A549 (cell line): ENCODE data around the gene COQ8B. TPM values are rescaled to one million over a fixed set of nuclear protein-coding genes. Genes with fewer than 3 reads are reported as not detected.

Experiments used
- ATAC-seq, 2 experiments: fragments of 200-7000 bp in 1 of 2; fragments of >200 bp in 1 of 2; cut with Nextera tagmentation in 1 of 2; cut with Tn5 transposase in 1 of 2; 3 replicates each; pipeline versions ENCODE4 v1.8.0 to v1.9.1; 2018 to 2020; ENCODE audit warnings: mild to moderate bottlenecking in 1 of 2, moderate library complexity in 1 of 2
- CTCF ChIA-PET: fragments of 300-600 bp; sonication (Branson Sonifier 250); formaldehyde crosslinking; extraction: SDS; loops from one replicate; lab custom pipeline; 2021; ENCODE audit warnings: antibody characterized with exemption, inconsistent platforms; lab: Yijun Ruan, JAX
- POLR2A ChIA-PET: fragments of 350-600 bp; formaldehyde crosslinking; extraction: SDS; loops from one replicate; lab custom pipeline; 2021; ENCODE audit warnings: antibody characterized with exemption, inconsistent platforms; lab: Yijun Ruan, JAX
- DNase-seq, 2 experiments: peaks; one replicate each; pipeline versions ENCODE4 v3.0.0 to v3.0.0-alpha.2; 2011 to 2016; ENCODE audit warnings: low read depth in 1 of 2, low spot score in 1 of 2
- FAIRE-seq: peaks from 2 replicates; lab custom pipeline; 2011; peaks lifted over from hg19 to GRCh38; lab: Jason Lieb, UNC
- H3K27ac ChIP-seq, 2 experiments: fragments of >200 bp; sonication (Bioruptor Twin); formaldehyde crosslinking; 3 replicates each; pipeline ENCODE4 v1.5.1; 2016 to 2017
- H3K4me1 ChIP-seq: fragments of >200 bp; sonication (Bioruptor Twin); formaldehyde crosslinking; 3 replicates; pipeline ENCODE4 v1.6.1; 2016
- H3K4me2 ChIP-seq: fragments of >200 bp; sonication (Bioruptor Twin); formaldehyde crosslinking; 3 replicates; pipeline ENCODE4 v1.6.1; 2016
- H3K4me3 ChIP-seq: fragments of >200 bp; sonication (Bioruptor Twin); formaldehyde crosslinking; 3 replicates; pipeline ENCODE4 v1.5.1; 2016
- H3K9me3 ChIP-seq: fragments of >200 bp; sonication (Bioruptor Twin); formaldehyde crosslinking; 3 replicates; pipeline ENCODE4 v1.6.1; 2016
- BHLHE40 ChIP-seq: IDR thresholded peaks from 2 replicates; pipeline ENCODE4 v1.6.1; 2012; ENCODE audit warnings: low read depth, low read length, inconsistent platforms
- CHD2 ChIP-seq: fragments of 150-350 bp; IDR thresholded peaks from 2 replicates; pipeline ENCODE4 v1.6.1; 2014; ENCODE audit warnings: low read length; ENCODE audit not compliant: partially characterized antibody
- CTCF ChIP-seq: fragments of >200 bp; sonication (Bioruptor Twin); formaldehyde crosslinking; IDR thresholded peaks from 3 replicates; pipeline ENCODE4 v1.5.1; 2016
- EHF ChIP-seq: fragments of 250-450 bp; sonication (Bioruptor Pico); IDR thresholded peaks from 2 replicates; pipeline ENCODE4 v1.5.0; 2020; ENCODE audit warnings: mild to moderate bottlenecking
- ESRRA ChIP-seq: fragments of 150-350 bp; IDR thresholded peaks from 2 replicates; pipeline ENCODE4 v1.6.1; 2014; ENCODE audit warnings: mild to moderate bottlenecking, low read length, borderline replicate concordance
- FOSB ChIP-seq: fragments of 250-450 bp; sonication (Bioruptor Pico); IDR thresholded peaks from 2 replicates; pipeline ENCODE4 v1.5.0; 2020; ENCODE audit warnings: mild to moderate bottlenecking, moderate library complexity
- GATA3 ChIP-seq: IDR thresholded peaks from 2 replicates; pipeline ENCODE4 v1.6.1; 2012; ENCODE audit warnings: borderline replicate concordance
- HES2 ChIP-seq: fragments of >200 bp; sonication (Bioruptor Twin); formaldehyde crosslinking; IDR thresholded peaks from 2 replicates; pipeline ENCODE4 v1.6.1; 2016
- JUN ChIP-seq, 2 experiments: fragments of >200 bp; sonication (Bioruptor Twin); formaldehyde crosslinking; IDR thresholded peaks; 2 replicates in 1 of 2; 3 replicates in 1 of 2; pipeline ENCODE4 v1.6.1; 2016 to 2017
- KDM1A ChIP-seq: fragments of 200-600 bp; sonication (generic); IDR thresholded peaks from 2 replicates; pipeline ENCODE4 v1.6.1; 2016; ENCODE audit warnings: low read depth, mild to moderate bottlenecking
- MAFK ChIP-seq: fragments of 450-650 bp; IDR thresholded peaks from 2 replicates; pipeline ENCODE4 v1.6.1; 2014; ENCODE audit not compliant: partially characterized antibody
- MYC ChIP-seq: IDR thresholded peaks from 2 replicates; pipeline ENCODE4 v1.6.1; 2012; ENCODE audit warnings: mild to moderate bottlenecking, inconsistent platforms, low read length, improper control_type of control experiment, borderline replicate concordance
- POLR2A ChIP-seq: IDR thresholded peaks from 2 replicates; pipeline ENCODE4 v1.6.1; 2012; ENCODE audit warnings: mild to moderate bottlenecking, low read length
- RFX5 ChIP-seq: fragments of 450-650 bp; IDR thresholded peaks from 2 replicates; pipeline ENCODE4 v1.7.1; 2014; ENCODE audit warnings: antibody characterized with exemption, mild to moderate bottlenecking, moderate library complexity
- RNF2 ChIP-seq: fragments of 200-600 bp; sonication (generic); IDR thresholded peaks from 2 replicates; pipeline ENCODE4 v1.6.1; 2016; ENCODE audit warnings: low read depth, mild to moderate bottlenecking, antibody characterized with exemption, moderate library complexity, borderline replicate concordance
- SMC3 ChIP-seq: fragments of >200 bp; sonication (Bioruptor Twin); formaldehyde crosslinking; IDR thresholded peaks from 3 replicates; pipeline ENCODE4 v1.6.1; 2018; ENCODE audit warnings: inconsistent platforms
- TP53 ChIP-seq: fragments of 250-450 bp; sonication (Bioruptor Pico); IDR thresholded peaks from 2 replicates; pipeline ENCODE4 v1.5.0; 2021; ENCODE audit warnings: mild to moderate bottlenecking, moderate library complexity
- ZFP36 ChIP-seq: fragments of 450-650 bp; IDR thresholded peaks from 2 replicates; pipeline ENCODE4 v1.6.1; 2014; ENCODE audit warnings: borderline replicate concordance; ENCODE audit not compliant: partially characterized antibody
- ZSCAN20 ChIP-seq: fragments of 250-450 bp; sonication (Bioruptor Pico); IDR thresholded peaks from 2 replicates; pipeline ENCODE4 v1.8.0; 2022; ENCODE audit warnings: mild to moderate bottlenecking, moderate library complexity
- WGBS: methylation state at CpG from one replicate; pipeline ENCODE4 v1.1.6; 2017; ENCODE audit errors: missing lambda C conversion rate; 5-methylcytosine and 5-hydroxymethylcytosine counted together
- polyA plus RNA-seq, 4 experiments: library from polyadenylated mRNA; depleted of rRNA in 3 of 4; stranded (reverse); fragments of >200 nt; fragmentation: RNase III in 1 of 4; extraction: RNeasy Plus Mini Kit Qiagen cat#74134 plus additional on column Dnase treatment in 1 of 4; gene quantifications; 2 replicates in 3 of 4; 3 replicates in 1 of 4; pipeline ENCODE4 v1.2.3, GENCODE V29; 2011 to 2017
- TF ChIP-seq, protein P1 (sequence below): fragments of >200 bp; sonication (Bioruptor Twin); formaldehyde crosslinking; IDR thresholded peaks from 3 replicates; pipeline ENCODE4 v1.6.1; 2016
- TF ChIP-seq, protein P2 (sequence below): IDR thresholded peaks from 2 replicates; pipeline ENCODE4 v1.6.1; 2012

The COQ8B gene
- polyA plus RNA-seq, 2 of the 4 experiments (the other 2 are of a cell fraction) = 47.2 to 63.6 TPM

- TF ChIP-seq, protein P1, sequence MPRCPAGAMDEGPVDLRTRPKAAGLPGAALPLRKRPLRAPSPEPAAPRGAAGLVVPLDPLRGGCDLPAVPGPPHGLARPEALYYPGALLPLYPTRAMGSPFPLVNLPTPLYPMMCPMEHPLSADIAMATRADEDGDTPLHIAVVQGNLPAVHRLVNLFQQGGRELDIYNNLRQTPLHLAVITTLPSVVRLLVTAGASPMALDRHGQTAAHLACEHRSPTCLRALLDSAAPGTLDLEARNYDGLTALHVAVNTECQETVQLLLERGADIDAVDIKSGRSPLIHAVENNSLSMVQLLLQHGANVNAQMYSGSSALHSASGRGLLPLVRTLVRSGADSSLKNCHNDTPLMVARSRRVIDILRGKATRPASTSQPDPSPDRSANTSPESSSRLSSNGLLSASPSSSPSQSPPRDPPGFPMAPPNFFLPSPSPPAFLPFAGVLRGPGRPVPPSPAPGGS = 0 out of 3 replicates have a peak, but pooled peaks have one; percentile 2
- TF ChIP-seq CHD2 (no peak), SMC3 (no peak), JUN (IDR thresholded peaks at IDR 0.05) (no peak), ZFP36 (no peak), RFX5 (no peak), ESRRA (no peak), BHLHE40 (no peak), POLR2A (no peak), HES2 (no peak), FOSB (no peak; the same call in 1 of the 2 replicates), CTCF (no peak), MAFK (peak; percentile 2), TP53 (no peak), MYC (0 out of 2 replicates have a peak, but pooled peaks have one; percentile 64), RNF2 (no peak), EHF (CRISPR knock-in tag) (no peak)
- TF ChIP-seq, protein P2, sequence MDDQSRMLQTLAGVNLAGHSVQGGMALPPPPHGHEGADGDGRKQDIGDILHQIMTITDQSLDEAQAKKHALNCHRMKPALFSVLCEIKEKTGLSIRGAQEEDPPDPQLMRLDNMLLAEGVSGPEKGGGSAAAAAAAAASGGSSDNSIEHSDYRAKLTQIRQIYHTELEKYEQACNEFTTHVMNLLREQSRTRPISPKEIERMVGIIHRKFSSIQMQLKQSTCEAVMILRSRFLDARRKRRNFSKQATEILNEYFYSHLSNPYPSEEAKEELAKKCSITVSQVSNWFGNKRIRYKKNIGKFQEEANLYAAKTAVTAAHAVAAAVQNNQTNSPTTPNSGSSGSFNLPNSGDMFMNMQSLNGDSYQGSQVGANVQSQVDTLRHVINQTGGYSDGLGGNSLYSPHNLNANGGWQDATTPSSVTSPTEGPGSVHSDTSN = no peak
Observed at GRCh38 chr19:40646743-40647254, 69.9 kb downstream of the COQ8B start (continued).

DNA sequence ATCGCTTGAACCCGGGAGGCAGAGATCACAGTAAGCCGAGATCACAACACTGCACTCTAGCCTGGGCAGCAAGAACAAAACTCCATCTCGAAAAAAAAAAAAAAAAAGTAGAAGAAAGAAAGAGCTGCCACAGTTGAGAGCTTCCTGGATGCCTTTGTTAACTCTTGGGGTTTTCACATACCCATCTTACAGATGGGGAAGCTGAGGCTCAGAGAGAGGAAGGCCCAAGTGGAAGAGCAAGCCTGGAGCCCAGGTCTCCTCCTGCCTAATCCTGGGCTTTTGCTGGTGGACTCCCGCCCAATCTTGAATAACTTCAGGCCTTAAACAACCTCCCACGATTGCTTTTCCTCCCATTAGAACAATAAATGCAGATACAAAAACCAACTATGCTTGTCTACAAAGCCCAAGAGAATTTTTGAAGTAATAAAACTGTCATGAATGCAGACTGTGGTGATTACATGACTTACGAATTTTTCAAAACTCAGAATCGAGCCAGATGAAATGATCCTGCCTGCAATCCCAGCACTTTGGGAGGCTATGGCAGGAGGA, 73.9 kb downstream of the COQ8B start:
- ChIA-PET CTCF (interaction anchor here (0.6 to 5.8 kb wide), 11 partner anchors 8 to 337 kb away, joined by 3 to 195 read pairs (median 3); no protein-coding TSS in a partner anchor), POLR2A (interaction anchor here (0.6 kb wide), 1 partner anchor 1671 kb away, joined by 4 read pairs; no protein-coding TSS in a partner anchor)
- H3K27ac ChIP-seq = no peak overlapping the region
- ATAC-seq (no peak), DNase-seq (no peak), FAIRE-seq (no peak)
- no peaks in the 10 kb centered on the region for H3K9me3 ChIP-seq
- peaks cover 46% of the 10 kb centered on the region for H3K4me1 ChIP-seq
- TF ChIP-seq JUN (IDR thresholded peaks at IDR 0.05) = no peak
- TF ChIP-seq ZFP36 = no peak
- 0 out of 2 replicates have a peak, but pooled peaks have one; percentile 62 for TF ChIP-seq KDM1A
- no peak for TF ChIP-seq GATA3
- TF ChIP-seq ZSCAN20 = no peak
- no peak for TF ChIP-seq MAFK
- WGBS = 85% methylated on average over 8 of the region's 8 CpGs
- H3K4me3 ChIP-seq = no peak overlapping the region
- H3K4me2 ChIP-seq = no peak overlapping the region
